ENCODE data around the gene CAMSAP1.

CAMSAP1 gene

DNA sequence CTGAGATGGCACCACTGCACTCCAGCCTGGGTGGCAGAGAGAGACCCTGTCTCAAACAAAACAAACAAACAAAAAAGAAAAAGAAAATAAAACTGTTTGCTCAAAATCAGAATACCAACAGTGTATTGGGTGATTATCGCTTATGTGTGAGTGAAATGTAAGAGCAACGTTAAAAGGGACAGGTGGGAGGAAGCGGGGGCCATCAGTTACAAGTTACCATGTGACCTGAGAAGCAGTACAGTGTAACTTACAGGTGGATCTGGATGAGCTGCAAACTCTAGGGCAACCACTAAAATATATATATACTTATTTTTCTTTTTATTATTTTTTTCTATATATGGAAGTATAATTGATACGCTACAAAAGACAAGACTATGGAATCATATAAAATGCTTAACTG, 112.0 kb downstream of the CAMSAP1 start:
- no peaks in the 10 kb centered on the region for H3K9me3 ChIP-seq (ENCODE audit: control insufficient read depth in 5 of 5, low read length in 5 of 5)
- no peak overlapping the region for H3K27ac ChIP-seq (ENCODE audit: low read depth, low read length)
- H3K27me3 ChIP-seq (ENCODE audit: control insufficient read depth in 5 of 5, insufficient read depth in 4 of 5, low read length in 5 of 5) = peaks cover 6 to 27% (median 19%) of the 10 kb centered on the region in 5 donors
- peaks cover 0 to 3% (median 0%) of the 10 kb centered on the region in 5 donors for H3K4me1 ChIP-seq (ENCODE audit: control insufficient read depth in 5 of 5, insufficient read depth in 5 of 5, low read length in 5 of 5)
- no peaks in the 10 kb centered on the region for H3K36me3 ChIP-seq (ENCODE audit: control insufficient read depth in 5 of 5, insufficient read depth in 5 of 5, low read length in 5 of 5)
- H3K9ac ChIP-seq (ENCODE audit: low read length in 5 of 5) = no peak overlapping the region
- H3K4me3 ChIP-seq (ENCODE audit: low read depth in 1 of 5, low read length in 5 of 5) = no peak overlapping the region

DNA sequence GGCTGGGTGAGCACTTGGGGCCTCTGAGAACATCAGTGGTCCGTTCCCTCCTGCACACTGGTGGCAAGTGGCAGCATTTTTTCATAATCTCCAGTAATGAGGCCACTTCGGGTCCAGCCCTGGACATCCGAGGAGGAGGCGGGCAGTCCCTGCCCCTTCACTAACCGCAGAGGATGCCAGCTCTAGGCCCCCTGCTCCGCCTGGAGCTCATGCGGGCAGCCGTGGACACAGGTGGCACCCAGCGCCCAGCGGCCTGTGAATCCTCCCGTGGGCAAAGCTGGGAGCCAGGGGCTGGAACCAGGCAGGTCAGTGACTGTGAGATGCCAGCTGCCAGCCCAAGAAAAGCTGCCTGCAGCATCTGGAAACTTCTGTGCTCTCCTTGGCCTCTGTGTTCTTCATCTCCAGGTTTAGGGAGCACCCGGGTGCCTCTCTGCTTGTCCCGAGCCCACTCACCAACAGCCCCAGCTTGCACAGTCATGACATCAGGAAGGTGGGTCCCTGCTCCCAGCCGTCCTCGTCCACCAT, 112.9 kb downstream of the CAMSAP1 start:
- Histone ChIP-seq H3K9ac (ENCODE audit: low read length in 5 of 5) (no peak overlapping the region), H3K27me3 (ENCODE audit: control insufficient read depth in 5 of 5, insufficient read depth in 4 of 5, low read length in 5 of 5) (peaks cover 10 to 32% (median 19%) of the 10 kb centered on the region in 5 donors), H3K9me3 (ENCODE audit: control insufficient read depth in 5 of 5, low read length in 5 of 5) (no peaks in the 10 kb centered on the region), H3K27ac (ENCODE audit: low read depth, low read length) (no peak overlapping the region), H3K4me3 (ENCODE audit: low read depth in 1 of 5, low read length in 5 of 5) (no peak overlapping the region), H3K4me1 (ENCODE audit: control insufficient read depth in 5 of 5, insufficient read depth in 5 of 5, low read length in 5 of 5) (peaks cover 0 to 3% (median 0%) of the 10 kb centered on the region in 5 donors), H3K36me3 (ENCODE audit: control insufficient read depth in 5 of 5, insufficient read depth in 5 of 5, low read length in 5 of 5) (no peaks in the 10 kb centered on the region)

DNA sequence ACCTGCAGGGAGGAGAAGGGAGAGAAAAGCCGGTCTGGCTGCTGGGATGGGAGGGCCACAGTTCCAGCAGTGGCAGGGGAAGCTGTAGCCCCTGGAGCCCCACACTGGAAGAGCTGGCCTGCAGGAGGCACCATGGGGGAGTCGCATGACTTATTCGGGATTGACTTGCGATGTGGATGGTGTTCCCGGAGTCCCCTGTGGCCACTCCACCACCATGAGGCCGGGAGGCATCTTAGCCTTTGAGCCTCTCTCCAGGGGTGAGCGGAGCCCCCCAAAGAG, 113.3 kb downstream of the CAMSAP1 start:
- H3K36me3 ChIP-seq (ENCODE audit: control insufficient read depth in 5 of 5, insufficient read depth in 5 of 5, low read length in 5 of 5) = no peaks in the 10 kb centered on the region
- peaks cover 0 to 3% (median 0%) of the 10 kb centered on the region in 5 donors for H3K4me1 ChIP-seq (ENCODE audit: control insufficient read depth in 5 of 5, insufficient read depth in 5 of 5, low read length in 5 of 5)
- no peak overlapping the region for H3K4me3 ChIP-seq (ENCODE audit: low read depth in 1 of 5, low read length in 5 of 5)

DNA sequence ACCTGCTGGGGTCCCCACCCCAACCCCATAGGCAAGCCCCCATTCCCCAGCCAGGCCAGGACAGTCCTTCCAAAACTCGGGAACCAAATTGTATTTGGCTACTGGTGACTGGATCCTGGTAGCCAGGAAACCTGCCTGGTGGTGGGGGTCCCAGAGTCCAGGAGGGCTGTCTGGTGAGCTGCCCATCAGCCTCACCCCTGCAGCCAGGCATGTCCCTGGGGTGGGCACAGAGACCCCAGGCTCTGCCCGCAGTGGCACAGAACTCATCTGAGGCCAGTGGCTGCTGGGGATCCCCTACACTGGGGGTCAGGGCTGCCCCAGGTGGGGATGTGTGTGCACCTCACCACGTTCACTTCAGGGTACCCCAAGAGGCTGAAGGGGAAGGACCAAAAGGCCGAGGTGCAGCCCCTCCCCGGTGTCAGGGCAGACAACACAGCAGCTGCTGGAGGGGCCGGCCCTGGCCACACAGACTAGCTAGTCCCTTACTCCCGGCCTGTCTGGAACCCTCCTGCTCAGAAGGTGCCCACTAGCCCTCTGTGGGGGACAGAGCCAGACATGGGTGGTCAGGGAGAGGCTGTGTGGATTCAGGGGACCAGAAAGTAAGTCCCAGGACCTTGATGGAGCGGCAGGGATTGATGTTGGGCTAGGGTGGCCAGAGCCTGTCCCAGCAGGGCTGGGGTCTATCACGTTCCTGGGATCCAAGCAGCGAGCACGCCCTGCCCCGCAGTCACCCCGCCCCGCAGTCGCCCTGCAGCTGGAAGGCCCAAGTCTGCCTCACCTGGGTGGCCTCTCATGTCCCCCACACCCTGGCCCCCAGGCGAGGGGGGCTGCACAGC, 113.9 kb downstream of the CAMSAP1 start:
- Histone ChIP-seq H3K4me1 (ENCODE audit: control insufficient read depth in 5 of 5, insufficient read depth in 5 of 5, low read length in 5 of 5) (peaks cover 0 to 3% (median 0%) of the 10 kb centered on the region in 5 donors), H3K36me3 (ENCODE audit: control insufficient read depth in 5 of 5, insufficient read depth in 5 of 5, low read length in 5 of 5) (no peaks in the 10 kb centered on the region), H3K4me3 (ENCODE audit: low read depth in 1 of 5, low read length in 5 of 5) (no peak overlapping the region), H3K27me3 (ENCODE audit: control insufficient read depth in 5 of 5, insufficient read depth in 4 of 5, low read length in 5 of 5) (peaks cover 11 to 36% (median 25%) of the 10 kb centered on the region in 5 donors), H3K27ac (ENCODE audit: low read depth, low read length) (no peak overlapping the region), H3K9me3 (ENCODE audit: control insufficient read depth in 5 of 5, low read length in 5 of 5) (no peaks in the 10 kb centered on the region), H3K9ac (ENCODE audit: low read length in 5 of 5) (no peak overlapping the region)

More for the DNA sequence above, 113.3 kb downstream of the CAMSAP1 start:
- Histone ChIP-seq H3K27me3 (ENCODE audit: control insufficient read depth in 5 of 5, insufficient read depth in 4 of 5, low read length in 5 of 5) (peaks cover 11 to 34% (median 20%) of the 10 kb centered on the region in 5 donors), H3K9me3 (ENCODE audit: control insufficient read depth in 5 of 5, low read length in 5 of 5) (no peaks in the 10 kb centered on the region), H3K9ac (ENCODE audit: low read length in 5 of 5) (no peak overlapping the region), H3K27ac (ENCODE audit: low read depth, low read length) (no peak overlapping the region)

DNA sequence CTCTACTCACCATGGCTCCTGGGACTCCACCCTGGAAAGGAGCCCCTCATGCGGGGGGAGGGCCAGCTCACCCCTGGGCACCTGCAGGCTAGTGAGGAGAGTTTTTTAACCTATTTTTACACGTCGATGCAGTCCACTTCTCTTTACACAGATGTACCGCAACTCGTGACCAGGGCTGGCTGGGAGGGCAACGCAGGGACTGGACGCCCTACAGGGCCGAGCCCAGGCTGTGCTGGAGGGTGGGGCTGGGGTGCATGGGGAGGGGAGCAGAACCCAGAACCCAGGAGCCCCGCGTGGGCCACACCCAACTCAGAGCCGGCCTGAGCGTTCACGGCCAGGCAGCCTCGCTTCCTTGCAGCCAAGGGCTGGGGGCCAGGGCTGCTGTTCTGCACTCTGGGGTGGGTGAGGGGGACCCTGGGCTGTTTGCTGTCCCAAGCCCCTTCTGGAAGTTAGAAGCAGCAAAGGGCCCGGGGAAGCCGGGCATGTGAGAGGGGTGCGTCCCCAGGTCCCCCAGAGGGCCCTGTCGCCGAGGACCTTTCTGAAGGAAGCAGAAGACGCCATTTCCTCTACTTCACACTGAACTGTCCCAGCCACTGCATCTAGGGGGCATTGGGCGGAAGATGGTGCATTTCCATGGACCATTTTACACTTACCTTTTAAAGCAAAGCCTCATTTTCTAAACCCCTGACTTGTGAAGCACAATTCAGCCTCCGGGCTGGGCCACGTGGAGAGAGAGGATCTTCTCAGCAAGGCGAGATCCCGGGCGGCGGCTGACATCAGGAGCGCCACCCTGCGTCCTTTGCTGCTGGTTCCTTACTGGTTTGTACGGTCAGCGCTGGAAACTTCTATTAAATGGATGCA, 114.8 kb downstream of the CAMSAP1 start:
- H3K4me1 ChIP-seq (ENCODE audit: control insufficient read depth in 5 of 5, insufficient read depth in 5 of 5, low read length in 5 of 5) = no peaks in the 10 kb centered on the region
- no peak overlapping the region for H3K4me3 ChIP-seq (ENCODE audit: low read depth in 1 of 5, low read length in 5 of 5)
- no peaks in the 10 kb centered on the region for H3K9me3 ChIP-seq (ENCODE audit: control insufficient read depth in 5 of 5, low read length in 5 of 5)
- peaks cover 15 to 39% (median 28%) of the 10 kb centered on the region in 5 donors for H3K27me3 ChIP-seq (ENCODE audit: control insufficient read depth in 5 of 5, insufficient read depth in 4 of 5, low read length in 5 of 5)
- no peaks in the 10 kb centered on the region for H3K36me3 ChIP-seq (ENCODE audit: control insufficient read depth in 5 of 5, insufficient read depth in 5 of 5, low read length in 5 of 5)
- H3K27ac ChIP-seq (ENCODE audit: low read depth, low read length) = no peak overlapping the region
- no peak overlapping the region for H3K9ac ChIP-seq (ENCODE audit: low read length in 5 of 5)

DNA sequence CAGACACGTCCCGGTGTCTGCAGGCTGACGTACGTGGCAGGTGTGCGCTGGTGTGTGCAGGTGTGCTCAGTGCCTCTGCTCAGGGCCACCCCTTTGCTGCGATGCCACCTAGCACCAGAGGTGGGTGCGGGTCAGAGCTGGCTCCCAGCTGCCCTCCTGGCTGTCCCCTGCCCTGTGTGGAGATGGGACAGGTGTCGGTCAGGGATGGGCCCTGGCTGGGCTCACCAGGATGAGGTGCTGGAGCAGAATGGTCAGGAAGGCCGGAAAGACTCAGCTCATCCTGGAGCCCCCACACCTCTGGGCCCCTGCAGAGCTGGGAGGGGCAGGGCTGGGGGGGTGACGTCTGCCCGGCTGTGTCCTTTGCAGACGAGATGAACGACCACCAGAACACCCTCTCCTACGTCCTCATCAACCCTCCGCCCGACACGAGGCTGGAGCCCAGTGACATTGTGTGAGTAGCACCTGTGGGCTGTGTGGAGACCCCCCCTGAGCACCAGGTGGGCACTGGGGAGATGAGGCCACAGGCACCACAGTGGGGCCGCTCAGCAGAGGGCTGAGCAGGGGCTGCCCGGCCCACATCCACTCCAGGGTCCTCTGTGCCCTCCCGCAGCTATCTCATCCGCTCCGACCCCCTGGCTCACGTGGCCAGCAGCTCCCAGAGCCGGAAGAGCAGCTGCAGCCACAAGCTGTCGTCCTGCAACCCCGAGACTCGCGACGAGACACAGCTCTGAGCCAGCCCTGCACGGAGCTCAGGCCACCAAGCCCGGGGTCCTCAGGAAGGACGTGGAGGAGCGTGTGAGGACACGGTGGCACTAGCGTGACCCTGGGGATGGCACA, 115.7 kb downstream of the CAMSAP1 start:
- H3K4me1 ChIP-seq (ENCODE audit: control insufficient read depth in 5 of 5, insufficient read depth in 5 of 5, low read length in 5 of 5) = no peaks in the 10 kb centered on the region
- no peaks in the 10 kb centered on the region for H3K36me3 ChIP-seq (ENCODE audit: control insufficient read depth in 5 of 5, insufficient read depth in 5 of 5, low read length in 5 of 5)
- H3K9me3 ChIP-seq (ENCODE audit: control insufficient read depth in 5 of 5, low read length in 5 of 5) = no peaks in the 10 kb centered on the region
- H3K4me3 ChIP-seq (ENCODE audit: low read depth in 1 of 5, low read length in 5 of 5) = no peak overlapping the region
- no peak overlapping the region for H3K9ac ChIP-seq (ENCODE audit: low read length in 5 of 5)
- H3K27ac ChIP-seq (ENCODE audit: low read depth, low read length) = no peak overlapping the region
- peaks cover 20 to 38% (median 30%) of the 10 kb centered on the region in 5 donors for H3K27me3 ChIP-seq (ENCODE audit: control insufficient read depth in 5 of 5, insufficient read depth in 4 of 5, low read length in 5 of 5)

DNA sequence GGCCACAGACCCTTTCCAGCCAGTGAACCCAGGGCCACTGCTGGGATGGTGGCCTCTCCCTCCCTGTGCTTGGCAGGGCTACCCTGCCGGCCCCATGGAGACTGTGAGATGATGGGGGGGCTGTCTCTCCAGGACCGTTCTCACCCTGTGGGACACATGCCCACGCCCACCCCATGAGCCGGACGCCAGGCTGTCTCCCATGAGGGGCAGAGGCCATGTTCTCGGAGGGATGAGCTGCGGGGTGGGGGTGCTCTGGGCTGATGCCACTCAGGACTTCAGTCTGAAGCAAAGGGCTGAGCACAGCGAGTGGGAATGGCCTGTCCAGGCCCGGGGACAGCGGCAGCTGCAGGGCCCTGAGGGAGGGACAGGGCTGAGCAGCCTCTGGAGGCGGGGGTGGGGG, 116.5 kb downstream of the CAMSAP1 start:
- no peaks in the 10 kb centered on the region for H3K4me1 ChIP-seq (ENCODE audit: control insufficient read depth in 5 of 5, insufficient read depth in 5 of 5, low read length in 5 of 5)
- H3K9me3 ChIP-seq (ENCODE audit: control insufficient read depth in 5 of 5, low read length in 5 of 5) = no peaks in the 10 kb centered on the region
- no peak overlapping the region for H3K9ac ChIP-seq (ENCODE audit: low read length in 5 of 5)
- H3K27me3 ChIP-seq (ENCODE audit: control insufficient read depth in 5 of 5, insufficient read depth in 4 of 5, low read length in 5 of 5) = peaks cover 18 to 36% (median 29%) of the 10 kb centered on the region in 5 donors
- H3K27ac ChIP-seq (ENCODE audit: low read depth, low read length) = no peak overlapping the region
- no peak overlapping the region for H3K4me3 ChIP-seq (ENCODE audit: low read depth in 1 of 5, low read length in 5 of 5)
- H3K36me3 ChIP-seq (ENCODE audit: control insufficient read depth in 5 of 5, insufficient read depth in 5 of 5, low read length in 5 of 5) = no peaks in the 10 kb centered on the region

DNA sequence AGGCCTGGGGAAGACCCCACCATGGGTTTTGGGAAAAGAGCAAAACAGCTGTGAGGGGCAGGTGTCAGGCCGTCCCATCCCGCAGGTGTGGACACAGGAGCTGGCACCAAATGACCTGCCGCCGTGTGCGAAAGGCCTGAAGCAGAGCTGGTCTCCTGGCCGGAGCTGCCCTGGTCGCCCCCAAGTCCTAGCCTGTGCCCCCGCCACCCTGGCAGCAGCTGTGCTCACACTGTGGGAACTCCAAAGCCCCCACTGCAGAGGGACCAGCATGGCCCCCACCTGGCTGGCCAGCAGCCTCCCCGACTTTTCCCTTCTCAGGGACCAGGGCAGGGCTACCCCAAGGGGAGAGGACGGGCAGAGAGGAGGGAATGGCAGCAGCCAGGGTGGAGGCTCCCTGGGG, 117.0 kb downstream of the CAMSAP1 start:
- peaks cover 18 to 36% (median 33%) of the 10 kb centered on the region in 5 donors for H3K27me3 ChIP-seq (ENCODE audit: control insufficient read depth in 5 of 5, insufficient read depth in 4 of 5, low read length in 5 of 5)
- no peak overlapping the region for H3K9ac ChIP-seq (ENCODE audit: low read length in 5 of 5)
- H3K36me3 ChIP-seq (ENCODE audit: control insufficient read depth in 5 of 5, insufficient read depth in 5 of 5, low read length in 5 of 5) = no peaks in the 10 kb centered on the region
- no peak overlapping the region for H3K4me3 ChIP-seq (ENCODE audit: low read depth in 1 of 5, low read length in 5 of 5)
- H3K27ac ChIP-seq (ENCODE audit: low read depth, low read length) = no peak overlapping the region
- H3K4me1 ChIP-seq (ENCODE audit: control insufficient read depth in 5 of 5, insufficient read depth in 5 of 5, low read length in 5 of 5) = no peaks in the 10 kb centered on the region
- no peaks in the 10 kb centered on the region for H3K9me3 ChIP-seq (ENCODE audit: control insufficient read depth in 5 of 5, low read length in 5 of 5)

DNA sequence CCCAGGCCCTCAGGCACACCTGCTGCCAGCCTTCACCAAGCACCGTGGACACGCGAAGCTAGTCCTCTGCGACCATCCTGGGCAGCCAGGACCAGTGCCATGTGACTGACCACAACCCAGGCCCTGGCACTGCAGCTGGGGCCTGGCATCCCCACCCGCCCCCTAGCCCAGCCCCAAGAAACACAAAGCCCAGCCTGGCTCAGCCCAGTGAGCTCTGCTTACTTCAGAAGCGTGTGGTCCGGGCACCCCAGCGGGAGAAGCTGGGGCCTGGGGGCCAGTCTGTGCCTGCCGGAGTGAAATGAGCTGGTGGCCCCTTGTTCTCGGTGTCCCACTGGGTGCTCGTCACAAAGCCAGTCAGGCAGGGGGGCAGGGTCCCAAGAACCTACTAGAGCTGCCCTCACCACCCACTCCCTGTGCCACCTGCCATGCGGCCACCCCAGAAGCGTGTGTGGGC, 117.5 kb downstream of the CAMSAP1 start:
- no peaks in the 10 kb centered on the region for H3K9me3 ChIP-seq (ENCODE audit: control insufficient read depth in 5 of 5, low read length in 5 of 5)
- H3K27ac ChIP-seq (ENCODE audit: low read depth, low read length) = no peak overlapping the region
- H3K9ac ChIP-seq (ENCODE audit: low read length in 5 of 5) = no peak overlapping the region
- peaks cover 18 to 36% (median 33%) of the 10 kb centered on the region in 5 donors for H3K27me3 ChIP-seq (ENCODE audit: control insufficient read depth in 5 of 5, insufficient read depth in 4 of 5, low read length in 5 of 5)
- no peaks in the 10 kb centered on the region for H3K4me1 ChIP-seq (ENCODE audit: control insufficient read depth in 5 of 5, insufficient read depth in 5 of 5, low read length in 5 of 5)
- no peaks in the 10 kb centered on the region for H3K36me3 ChIP-seq (ENCODE audit: control insufficient read depth in 5 of 5, insufficient read depth in 5 of 5, low read length in 5 of 5)
- H3K4me3 ChIP-seq (ENCODE audit: low read depth in 1 of 5, low read length in 5 of 5) = no peak overlapping the region
